Panc1 (cell line): ENCODE results near the gene GNAZ.

Experiments
- SIN3A ChIP-seq: IDR thresholded peaks from 2 replicates; pipeline ENCODE4 v1.6.1; 2012; ENCODE audit warnings: low read depth, mild to moderate bottlenecking, low read length, moderate library complexity, borderline replicate concordance; ENCODE audit not compliant: insufficient read depth
- TF ChIP-seq, protein P1 (sequence below): fragments of 450-650 bp; IDR thresholded peaks from 2 replicates; pipeline ENCODE4 v1.5.1; 2017; ENCODE audit warnings: mild to moderate bottlenecking

DNA sequence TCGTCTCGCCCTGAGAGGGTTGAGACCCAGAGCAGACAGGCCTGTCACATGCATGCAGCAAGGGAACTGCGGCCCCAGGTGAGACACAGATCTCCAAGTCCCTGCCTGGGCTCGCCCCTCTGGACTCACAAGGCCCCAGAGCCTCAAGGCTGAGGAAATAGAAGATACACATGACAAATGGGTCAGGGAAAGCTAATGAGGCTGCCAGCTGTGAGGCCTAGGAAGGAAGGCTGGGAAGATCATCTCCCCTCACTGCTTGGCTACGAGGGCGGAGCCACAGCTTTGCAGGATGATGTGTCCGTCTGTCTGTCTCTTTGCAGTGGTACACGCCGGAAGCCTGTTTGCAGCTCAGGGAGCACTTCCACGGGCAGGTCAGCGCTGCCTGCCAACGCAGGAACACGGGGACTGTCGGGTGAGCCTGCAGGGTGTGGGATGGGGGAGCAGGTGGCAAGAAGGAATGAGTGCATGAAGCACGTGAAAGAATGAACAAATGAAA, 79.5 kb downstream of the GNAZ start:
- TF ChIP-seq, protein P1, sequence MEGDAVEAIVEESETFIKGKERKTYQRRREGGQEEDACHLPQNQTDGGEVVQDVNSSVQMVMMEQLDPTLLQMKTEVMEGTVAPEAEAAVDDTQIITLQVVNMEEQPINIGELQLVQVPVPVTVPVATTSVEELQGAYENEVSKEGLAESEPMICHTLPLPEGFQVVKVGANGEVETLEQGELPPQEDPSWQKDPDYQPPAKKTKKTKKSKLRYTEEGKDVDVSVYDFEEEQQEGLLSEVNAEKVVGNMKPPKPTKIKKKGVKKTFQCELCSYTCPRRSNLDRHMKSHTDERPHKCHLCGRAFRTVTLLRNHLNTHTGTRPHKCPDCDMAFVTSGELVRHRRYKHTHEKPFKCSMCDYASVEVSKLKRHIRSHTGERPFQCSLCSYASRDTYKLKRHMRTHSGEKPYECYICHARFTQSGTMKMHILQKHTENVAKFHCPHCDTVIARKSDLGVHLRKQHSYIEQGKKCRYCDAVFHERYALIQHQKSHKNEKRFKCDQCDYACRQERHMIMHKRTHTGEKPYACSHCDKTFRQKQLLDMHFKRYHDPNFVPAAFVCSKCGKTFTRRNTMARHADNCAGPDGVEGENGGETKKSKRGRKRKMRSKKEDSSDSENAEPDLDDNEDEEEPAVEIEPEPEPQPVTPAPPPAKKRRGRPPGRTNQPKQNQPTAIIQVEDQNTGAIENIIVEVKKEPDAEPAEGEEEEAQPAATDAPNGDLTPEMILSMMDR = no peak
- TF ChIP-seq SIN3A = no peak
